ENCODE data around the gene AIFM3.

DNA sequence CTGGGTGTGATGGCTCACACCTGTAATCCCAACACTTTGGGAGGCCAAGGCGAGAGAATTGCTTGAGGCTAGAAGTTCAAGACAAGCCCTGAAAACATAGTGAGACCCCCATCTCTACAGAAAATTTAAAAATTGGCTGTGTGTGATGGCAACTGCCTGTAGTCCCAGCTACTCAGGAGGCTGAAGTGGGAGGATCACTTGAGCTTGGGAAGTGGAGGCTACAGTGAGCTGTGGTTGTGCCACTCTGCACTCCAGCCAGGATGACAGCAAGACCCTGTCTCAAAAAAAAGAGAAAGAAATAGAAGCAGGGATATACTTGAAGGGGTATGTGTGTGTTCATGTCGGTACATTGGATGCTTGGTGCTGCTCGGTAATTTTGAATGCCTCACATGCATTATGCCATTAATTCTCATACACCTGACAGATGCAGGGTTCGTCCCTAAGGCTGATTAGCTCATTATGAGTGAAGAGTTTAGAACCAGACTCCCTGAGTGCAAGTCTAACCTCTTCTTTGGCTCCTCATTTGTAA is 35.9 kb upstream of the AIFM3 start:
- TF ChIP-seq, protein P1, sequence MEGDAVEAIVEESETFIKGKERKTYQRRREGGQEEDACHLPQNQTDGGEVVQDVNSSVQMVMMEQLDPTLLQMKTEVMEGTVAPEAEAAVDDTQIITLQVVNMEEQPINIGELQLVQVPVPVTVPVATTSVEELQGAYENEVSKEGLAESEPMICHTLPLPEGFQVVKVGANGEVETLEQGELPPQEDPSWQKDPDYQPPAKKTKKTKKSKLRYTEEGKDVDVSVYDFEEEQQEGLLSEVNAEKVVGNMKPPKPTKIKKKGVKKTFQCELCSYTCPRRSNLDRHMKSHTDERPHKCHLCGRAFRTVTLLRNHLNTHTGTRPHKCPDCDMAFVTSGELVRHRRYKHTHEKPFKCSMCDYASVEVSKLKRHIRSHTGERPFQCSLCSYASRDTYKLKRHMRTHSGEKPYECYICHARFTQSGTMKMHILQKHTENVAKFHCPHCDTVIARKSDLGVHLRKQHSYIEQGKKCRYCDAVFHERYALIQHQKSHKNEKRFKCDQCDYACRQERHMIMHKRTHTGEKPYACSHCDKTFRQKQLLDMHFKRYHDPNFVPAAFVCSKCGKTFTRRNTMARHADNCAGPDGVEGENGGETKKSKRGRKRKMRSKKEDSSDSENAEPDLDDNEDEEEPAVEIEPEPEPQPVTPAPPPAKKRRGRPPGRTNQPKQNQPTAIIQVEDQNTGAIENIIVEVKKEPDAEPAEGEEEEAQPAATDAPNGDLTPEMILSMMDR (IDR thresholded peaks at IDR 0.05), result no peak
- TF ChIP-seq POLR2A (IDR thresholded peaks at IDR 0.05), result no peak
